GM19043 (cell line): Measurements from ENCODE around the gene SLC12A6.
"Not testable (repeated sequence)": the region's sequence is repeated elsewhere in the genome, so short reads cannot be mapped to it uniquely, and the experiment has no call there.

Source experiments
- ATAC-seq: cut with Tn5 transposase; IDR thresholded peaks from one replicate; pipeline ENCODE4 v1.9.1; 2021; ENCODE audit warnings: low read depth; ENCODE audit not compliant: unreplicated experiment

The SLC12A6 gene

DNA sequence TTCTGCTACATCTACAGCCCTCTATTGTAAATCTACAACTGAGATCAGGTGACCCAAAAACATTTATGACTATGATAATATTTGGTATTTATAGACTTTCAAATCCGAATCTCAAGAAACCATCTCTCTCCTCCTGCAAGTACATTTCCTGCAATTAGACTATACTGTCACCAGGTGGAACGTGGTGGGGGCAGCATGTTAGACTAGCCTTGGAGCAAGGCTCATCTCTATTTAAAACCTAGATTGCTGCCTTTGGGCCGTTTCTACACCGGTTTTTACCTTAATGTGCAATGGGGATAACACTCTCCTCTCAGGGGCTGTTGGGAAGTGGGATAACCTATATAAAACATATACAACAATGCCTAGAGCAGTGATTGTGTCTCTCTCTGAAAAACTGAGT lies 123.9 kb downstream of the SLC12A6 start:
- no peak for ATAC-seq

DNA sequence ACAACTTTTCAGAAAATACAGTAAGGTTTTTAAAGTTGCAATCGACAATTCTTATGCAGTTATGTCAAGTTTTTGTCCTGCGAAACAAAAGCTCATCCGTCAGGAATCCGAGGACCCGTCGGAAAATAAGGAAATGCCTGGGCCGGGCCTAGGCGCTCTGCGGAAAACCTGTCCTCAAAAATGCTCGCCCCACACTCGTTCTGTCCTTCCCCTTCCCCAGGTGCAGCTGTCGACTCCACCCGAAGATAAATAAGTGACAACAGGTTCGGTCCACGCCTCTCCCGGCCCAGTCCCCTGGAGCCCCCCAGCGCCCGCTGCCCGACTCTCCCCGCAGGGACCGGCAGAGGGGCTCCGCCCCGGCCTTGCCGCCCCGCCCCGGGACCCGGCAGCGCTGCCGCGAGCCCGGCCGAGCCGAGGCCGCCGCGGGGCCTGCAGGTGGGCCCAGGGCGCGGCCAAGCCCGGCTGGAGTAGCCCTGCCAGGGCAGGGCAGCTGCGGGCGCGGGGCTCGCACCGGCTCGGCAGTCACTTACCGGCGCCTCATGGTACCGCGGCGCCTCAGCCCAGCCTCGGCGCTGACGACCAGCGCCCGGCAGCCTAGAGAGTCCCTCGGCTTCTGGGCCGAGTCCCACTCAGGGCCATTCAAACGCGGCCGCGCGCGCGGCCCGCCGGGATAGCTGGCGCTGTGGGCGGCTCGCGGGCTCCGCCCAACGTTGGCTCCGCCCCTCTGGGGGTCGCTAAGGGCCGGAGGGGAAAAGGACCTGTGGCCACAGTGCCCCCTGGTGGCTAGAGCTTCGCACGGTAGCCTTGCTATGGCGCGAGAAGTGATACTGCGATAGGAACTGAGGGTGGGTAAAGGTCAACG lies 127.9 kb downstream of the SLC12A6 start, which contains the start of gene KATNBL1:
TSS of gene KATNBL1 (minus strand) at position 676 of the 862 bp plus-strand sequence. CDS start 46,420 bp downstream, outside the sequence.
- ATAC-seq = peak; percentile 81

DNA sequence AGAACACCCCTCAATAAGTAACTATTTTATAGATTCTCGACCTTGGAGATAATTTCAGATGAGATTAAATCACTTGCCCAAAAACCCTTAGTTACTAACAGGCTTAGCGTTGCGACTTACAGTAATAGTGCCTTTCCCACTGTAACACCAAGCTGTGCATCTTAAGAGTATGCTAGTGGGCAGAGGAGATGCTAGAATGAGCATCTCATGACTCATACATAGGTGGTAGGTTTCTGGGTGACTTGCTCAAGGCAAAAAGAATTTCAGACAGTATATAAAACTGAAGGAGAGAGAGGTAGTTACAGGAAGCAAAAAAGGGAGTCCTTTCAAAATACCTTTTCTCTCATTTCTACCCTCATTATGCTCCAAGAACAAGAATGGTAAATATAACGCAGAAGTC lies 131.6 kb downstream of the SLC12A6 start:
- no peak for ATAC-seq

DNA sequence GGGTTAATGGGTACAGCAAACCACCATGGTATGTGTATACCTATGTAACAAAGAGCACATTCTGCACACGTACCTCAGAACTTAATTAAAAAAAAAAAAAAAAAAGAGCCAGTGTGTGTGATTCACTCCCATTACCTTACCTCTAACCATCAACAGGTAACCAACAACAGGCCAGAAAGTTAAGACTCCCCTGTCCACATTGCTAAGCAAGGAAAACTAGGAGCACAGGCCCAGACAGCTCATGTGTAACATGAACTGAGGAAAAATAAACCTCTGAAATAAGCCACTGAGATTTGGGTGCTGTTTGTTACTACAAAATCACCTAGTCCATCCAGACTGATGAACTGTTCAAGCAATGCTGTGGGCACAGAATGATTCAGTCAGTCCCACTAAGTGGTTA lies 133.6 kb downstream of the SLC12A6 start:
- no peak for ATAC-seq

DNA sequence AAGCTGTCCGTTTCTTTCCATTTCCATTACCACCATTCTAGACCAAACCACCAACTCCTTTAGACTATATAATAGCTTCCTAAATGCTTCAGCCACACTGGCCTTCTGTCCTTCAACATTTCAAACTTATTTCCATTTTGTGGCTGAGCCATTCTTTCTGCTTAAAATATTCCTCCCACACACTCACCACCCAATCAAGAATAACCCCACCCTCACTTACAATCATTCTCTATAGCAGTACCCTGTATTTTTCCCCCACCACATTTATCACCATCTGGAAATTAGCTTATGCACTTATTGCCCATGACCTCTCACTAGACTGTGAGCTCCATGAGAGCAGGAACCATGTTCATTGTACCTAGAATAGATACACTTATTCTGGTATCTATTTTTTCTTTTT lies 134.3 kb downstream of the SLC12A6 start:
- ATAC-seq = no peak

DNA sequence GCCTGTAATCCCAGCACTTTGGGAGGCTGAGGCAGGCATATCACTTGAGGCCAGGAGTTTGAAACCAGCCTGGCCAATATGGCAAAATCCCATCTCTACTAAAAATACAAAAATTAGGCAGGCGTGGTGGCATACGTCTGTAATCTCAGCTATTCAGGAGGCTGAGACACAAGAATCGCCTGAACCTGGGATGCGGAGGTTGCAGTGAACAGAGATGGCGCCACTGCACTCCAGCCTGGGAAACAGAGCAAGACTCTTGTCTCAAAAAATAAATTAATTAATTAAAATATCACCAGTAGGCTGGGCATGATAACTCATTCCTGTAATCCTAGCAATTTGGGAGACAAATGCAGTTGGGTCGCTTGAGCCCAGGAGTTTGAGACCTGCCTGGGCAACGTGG lies 144.3 kb downstream of the SLC12A6 start:
- ATAC-seq = not testable (repeated sequence)

DNA sequence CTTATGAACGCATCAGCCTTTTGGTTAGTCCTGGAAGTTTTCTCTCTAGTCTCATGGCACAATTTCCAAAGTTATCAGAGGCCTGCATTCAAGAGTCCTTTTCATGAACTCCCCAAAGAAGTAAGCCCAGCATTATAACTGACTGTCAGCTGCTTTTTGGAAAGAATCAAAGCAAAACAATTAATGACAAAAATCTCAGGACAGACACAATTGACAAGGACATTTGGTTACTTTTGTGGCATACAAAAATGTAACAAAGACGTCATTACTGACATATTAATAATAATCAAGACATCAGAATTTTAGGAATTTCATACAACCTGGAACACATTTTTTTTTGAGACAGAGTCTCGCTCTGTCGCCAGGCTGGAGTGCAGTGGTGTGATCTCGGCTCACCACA lies 148.9 kb downstream of the SLC12A6 start:
- no peak for ATAC-seq

DNA sequence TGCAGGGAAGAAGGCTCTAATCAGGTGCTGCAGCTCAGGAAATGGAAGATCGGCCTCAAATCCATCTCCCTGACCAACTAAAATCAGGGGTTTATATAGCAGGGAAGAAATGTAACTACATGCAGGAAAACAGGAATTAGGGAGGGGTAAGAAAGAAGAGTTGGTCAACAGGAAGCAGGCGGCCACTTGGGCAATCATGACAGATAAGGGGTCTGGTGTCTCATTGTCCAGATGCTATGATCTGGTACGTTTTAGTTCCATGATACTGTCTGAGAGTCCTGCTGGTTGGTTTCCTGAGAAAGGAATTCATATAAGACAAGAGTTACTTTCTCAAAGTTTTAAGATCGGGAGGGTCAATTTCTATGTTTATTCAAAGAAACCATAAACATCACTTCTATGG lies 151.9 kb downstream of the SLC12A6 start:
- ATAC-seq = no peak

DNA sequence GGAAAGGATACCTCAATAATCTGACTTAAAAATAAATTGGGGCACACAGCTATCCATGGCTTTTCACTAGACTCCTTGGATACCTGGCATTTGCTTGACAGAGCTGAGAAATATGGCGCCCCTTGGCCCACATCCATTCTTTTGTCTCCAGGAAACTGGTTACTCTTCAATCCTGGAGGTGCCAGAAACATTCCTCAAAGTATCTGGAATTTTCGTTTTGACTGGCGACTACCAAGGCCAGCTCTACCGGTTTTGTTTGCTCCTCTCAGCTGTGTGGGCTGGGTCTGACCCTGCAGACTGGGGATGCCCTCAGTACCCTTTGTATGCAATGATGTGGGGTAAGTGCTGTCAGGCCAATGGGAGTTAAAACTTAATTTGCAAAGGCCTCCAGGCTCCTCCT lies 154.6 kb downstream of the SLC12A6 start:
- ATAC-seq = no peak
